ENCODE measurements around the gene CDHR1.
A peak's percentile ranks its signal among the peaks of the same experiment; 100 is the strongest.

Gene CDHR1

GRCh38 chr10:84230359-84230758, 36.0 kb downstream of the CDHR1 start:
- no peak for DNase-seq (ENCODE audit: low read depth in 2 of 2)

DNA sequence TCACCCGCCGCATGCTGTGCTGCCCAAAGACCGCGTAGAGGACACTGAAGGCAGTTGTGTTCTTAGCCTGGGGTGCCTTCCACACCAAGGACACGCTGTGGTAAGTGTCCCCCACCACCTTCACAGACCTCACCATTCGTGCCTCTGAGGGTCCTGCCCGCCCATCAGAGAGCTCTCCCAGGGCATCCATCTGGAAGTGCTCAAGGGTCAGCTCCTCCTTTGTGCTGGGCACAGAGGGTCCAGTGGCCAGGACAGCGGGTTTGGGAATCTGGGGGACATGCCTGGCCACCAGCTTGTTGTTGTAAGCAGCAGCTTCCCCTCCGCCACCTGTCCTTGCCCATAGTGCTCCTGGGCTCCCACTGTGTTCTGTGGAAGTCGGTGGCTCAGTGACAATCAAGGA, 38.0 kb downstream of the CDHR1 start:
- no peak for DNase-seq (ENCODE audit: low read depth in 2 of 2)

DNA sequence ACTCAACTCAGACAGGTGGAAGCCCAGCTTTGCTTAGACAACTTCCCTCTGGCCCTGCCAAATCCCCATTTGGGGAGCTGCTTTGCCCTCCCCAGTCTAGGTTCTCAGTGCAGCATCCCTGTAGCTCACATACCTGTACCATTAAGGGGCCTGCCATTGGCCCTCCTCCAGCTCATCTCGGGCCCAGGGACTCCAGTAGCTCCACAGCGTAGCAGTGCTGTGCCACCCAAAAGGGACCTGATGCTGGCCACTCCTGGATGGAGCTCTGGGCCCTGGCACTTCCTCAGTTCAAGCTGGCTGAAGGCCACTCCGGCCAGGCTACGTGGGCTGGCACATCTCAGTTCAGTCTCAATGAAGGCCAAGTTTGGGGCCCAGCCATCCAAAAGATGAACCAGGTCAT, 39.6 kb downstream of the CDHR1 start:
- no peak for DNase-seq (ENCODE audit: low read depth in 2 of 2)

GRCh38 chr10:84234479-84234878, 40.1 kb downstream of the CDHR1 start:
- DNase-seq (ENCODE audit: low read depth in 2 of 2), result no peak

DNA sequence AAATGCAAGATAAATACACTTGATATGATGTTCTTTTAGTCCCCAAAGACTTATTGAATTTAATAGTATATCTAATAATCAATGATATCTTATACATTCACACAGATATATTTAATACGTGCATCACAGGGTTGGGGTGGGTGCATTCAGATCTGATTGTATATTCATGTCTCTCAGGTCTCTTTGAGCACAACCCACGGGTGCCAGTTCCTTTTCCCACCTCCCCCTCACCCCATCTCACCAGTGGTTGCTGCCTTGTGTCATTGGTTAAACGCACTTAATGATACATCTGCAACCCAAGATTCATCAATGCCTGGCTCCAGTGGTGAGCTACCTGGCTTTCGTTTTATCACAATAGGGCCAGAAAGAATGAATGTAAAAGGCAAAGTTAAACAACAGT, 40.8 kb downstream of the CDHR1 start:
- DNase-seq (ENCODE audit: low read depth in 2 of 2), result no peak

- no peak for DNase-seq (ENCODE audit: low read depth in 2 of 2)
Measured at GRCh38 chr10:84236807-84237198, 42.5 kb downstream of the CDHR1 start.

GRCh38 chr10:84237199-84238051, 43.1 kb downstream of the CDHR1 start:
- DNase-seq (ENCODE audit: low read depth in 2 of 2), result no peak

DNA sequence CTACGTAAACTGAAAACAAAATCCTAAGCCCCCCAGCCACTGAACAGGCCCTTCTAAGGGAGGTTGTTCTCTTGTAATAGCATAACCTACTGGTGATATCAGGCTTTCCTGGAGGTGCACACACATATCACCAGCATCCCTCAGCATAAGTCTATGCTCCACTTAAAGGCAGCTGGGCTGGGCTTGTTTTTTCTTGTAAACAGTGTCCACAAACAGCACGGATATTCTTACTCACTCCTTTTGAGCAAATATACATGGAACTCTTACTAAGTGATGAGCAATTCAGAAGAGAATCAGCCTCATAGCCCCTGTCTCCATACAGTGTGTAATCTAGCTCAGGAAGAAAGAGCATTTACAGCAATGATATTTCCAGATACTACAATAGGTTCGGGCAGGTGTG, 44.6 kb downstream of the CDHR1 start:
- no peak for DNase-seq (ENCODE audit: low read depth in 2 of 2)

DNA sequence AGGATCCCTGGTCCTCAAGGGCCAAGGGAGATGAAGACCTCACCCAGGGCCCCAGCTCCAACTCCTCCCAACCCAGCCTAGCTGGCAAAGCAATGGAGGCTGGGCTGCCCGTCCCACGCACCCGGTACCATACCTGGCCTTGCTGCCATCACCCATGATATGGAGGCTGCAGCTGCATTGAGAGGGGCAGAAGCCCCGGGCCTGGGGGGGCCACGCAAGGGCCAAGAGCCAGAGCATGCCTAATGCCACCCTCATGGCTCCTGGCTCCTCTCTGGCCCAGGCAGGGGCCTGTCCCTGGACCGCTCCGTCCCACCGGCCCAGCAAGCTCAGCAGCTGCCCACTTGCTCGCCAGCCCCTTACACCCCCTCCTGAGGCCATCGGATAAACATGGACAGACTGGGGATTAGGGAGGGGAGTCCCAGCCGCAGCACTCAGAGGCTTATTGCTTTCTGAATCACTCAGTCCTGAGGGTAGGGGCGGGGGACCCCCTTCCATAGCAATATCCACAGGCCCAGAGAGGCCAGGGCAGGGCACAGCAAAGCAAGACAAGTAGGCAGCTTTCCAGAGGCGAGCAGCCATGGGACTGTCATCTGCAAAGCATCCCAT, 47.0 kb downstream of the CDHR1 start, which contains the start of gene LRIT1:
Gene LRIT1, minus strand, starts transcription at position 362 of the 606 bp plus-strand sequence. Its CDS starts 107 bp downstream, at position 255.
- DNase-seq (ENCODE audit: low read depth in 2 of 2), result no peak

- no peak for DNase-seq (ENCODE audit: low read depth in 2 of 2)
Measured at GRCh38 chr10:84243759-84244158, 49.4 kb downstream of the CDHR1 start.

- no peak for DNase-seq (ENCODE audit: low read depth in 2 of 2)
Measured at GRCh38 chr10:84244651-84245270, 50.4 kb downstream of the CDHR1 start, which contains the start of gene RGR. TSS of gene RGR (plus strand) at chr10:84245053. CDS start at chr10:84245091, 38 bp downstream.

- no peak for DNase-seq (ENCODE audit: low read depth in 2 of 2)
Measured at GRCh38 chr10:84247496-84247895, 53.2 kb downstream of the CDHR1 start.

GRCh38 chr10:84248794-84249193, 54.5 kb downstream of the CDHR1 start:
- no peak for DNase-seq (ENCODE audit: low read depth in 2 of 2)

DNA sequence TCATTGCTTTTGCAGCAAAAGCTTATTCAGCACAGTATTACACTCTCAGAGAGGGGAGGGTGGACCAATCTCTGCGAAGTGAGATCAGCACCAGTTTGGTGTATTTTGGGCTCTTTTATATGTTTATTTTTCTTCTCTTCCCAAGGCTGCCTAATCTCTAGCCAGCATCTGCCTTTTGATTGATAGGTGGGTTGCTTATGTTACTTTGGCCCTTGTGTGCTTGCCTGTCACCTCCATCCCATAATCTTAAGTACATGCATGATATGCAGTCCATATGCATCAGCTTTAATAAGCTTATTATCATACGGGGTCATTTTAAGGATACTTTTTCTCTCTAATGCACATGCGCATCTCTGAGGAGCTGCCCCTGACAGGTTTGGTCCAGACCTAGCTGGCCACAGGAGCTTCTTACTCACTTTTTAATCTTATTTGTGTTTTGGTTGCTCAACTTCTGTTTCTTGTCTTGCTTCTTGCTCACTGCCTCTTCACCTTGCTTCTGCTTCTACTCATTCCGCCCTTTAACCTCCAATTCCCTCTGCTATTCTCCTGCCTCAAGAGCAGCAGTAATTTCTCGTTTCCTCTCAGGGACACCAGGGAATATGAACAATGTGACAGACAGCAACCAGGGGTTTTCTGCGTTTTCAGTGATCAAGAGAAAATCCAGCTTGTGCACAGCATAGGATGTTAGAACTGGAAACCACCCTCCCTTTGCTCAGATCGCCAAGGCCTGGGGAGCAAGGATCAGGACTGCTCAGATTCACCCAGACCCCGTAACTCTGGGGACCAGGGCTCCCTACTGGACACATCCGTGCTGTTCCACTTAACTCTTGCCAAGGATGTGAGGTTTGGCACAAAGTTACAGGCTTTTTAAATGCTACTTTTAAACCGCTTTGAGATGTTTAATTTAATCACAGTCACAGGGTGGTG, 60.5 kb downstream of the CDHR1 start:
- DNase-seq (ENCODE audit: low read depth in 2 of 2), result no peak

DNA sequence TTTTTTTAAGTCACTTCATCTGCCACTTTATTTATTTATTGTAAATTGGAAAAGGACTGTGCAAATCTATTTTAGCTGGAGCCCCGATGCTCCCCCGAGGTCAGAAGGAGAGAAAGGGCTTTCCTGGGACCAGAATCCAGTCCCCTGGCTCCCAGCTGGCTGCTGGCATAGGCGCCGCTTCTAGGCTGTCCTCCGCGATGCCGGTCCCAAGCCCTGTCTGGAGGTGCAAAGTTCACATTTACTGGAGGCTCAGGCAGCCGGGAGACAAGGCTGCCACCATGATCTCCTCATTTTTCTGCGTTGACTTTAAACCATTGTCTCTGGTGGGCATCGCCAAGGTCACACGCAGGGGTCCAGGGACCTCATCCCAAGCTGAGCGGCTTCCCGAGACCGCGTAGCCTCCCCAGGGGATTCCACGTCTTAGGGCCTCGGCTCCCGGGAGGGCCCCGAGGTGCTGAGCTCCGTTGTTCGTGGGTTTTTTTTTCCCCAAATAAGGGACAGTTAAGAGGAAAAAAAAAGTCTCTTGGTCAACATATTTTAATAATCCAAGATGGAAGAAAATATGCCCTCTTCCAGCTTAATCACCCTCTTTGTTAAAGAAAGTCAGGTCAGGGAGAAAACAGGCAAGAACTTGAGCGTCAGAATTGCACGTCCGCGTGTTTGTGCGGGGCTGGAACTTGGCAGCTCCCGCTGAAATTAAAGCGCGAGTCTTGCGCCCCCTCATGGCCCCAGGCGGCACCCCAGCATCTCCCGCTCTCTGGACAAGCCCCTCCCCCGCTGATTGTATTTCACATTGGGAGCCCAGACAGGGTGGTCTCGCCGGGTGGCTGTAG, 62.4 kb downstream of the CDHR1 start:
- DNase-seq (ENCODE audit: low read depth in 2 of 2), result peak; percentile 28 to 29

DNA sequence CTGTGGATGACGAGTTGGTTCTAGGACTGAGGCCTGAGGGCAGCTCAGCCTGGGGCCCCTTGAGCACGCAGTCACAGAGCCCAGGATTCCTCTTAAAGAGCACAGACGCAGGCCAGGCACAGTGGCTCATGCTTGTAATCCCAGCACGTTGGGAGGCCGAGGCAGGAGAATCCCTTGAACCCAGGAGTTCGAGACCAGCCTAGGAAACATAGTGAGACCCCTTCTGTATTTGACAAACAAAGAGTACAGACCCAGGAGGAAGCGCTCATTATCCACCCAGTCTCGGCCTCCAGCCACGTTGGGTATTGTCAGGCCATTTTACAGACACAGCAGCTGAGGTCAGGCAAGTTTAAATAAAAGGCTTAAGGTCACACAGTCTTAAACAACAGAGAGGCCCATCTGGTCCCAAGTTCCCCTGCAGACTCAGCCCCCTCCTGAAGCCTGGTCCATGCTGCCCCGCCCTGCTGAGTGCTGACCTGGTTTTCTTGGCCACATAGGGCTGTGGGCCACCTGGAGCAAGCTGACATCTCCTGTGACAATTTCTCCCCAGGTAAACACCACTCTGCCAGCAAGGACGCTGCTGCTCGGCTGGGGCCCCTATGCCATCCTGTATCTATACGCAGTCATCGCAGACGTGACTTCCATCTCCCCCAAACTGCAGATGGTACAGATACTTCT, 63.1 kb downstream of the CDHR1 start:
- no peak for DNase-seq (ENCODE audit: low read depth in 2 of 2)

DNA sequence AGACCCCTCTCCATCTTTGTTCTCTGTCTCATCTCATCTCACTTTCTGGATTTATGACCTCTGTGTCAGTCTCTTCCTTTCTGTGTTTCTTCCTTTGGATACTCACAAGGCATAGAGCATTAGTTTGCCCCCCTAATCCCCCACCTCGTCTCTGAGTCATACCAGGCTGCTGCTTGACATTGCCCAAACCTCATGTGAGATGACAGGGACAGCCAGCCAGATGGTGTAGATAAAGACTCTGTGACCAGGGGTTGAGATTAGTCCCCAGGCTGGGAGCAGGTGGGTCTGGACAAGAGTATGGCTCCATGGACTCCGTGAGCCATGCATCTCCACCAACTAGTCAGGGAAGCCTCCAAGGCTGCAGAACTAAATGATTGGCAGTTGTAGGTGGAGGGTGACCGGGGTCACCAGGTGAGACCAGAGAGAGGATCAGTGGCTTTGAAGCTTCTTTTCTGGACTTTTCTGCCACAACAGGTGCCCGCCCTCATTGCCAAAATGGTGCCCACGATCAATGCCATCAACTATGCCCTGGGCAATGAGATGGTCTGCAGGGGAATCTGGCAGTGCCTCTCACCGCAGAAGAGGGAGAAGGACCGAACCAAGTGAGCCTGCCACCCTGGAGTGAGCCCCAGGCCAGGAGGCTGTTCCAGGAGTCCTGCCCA, 63.8 kb downstream of the CDHR1 start:
- DNase-seq (ENCODE audit: low read depth in 2 of 2), result no peak

GRCh38 chr10:84261236-84261915, 67.0 kb downstream of the CDHR1 start:
- no peak for DNase-seq (ENCODE audit: low read depth in 2 of 2)

Data from stimulated activated CD4-positive, alpha-beta T cell treated with anti-CD3 and anti-CD28 coated beads, Interleukin-1b, Interleukin-23, amount 100 ng/mL, for 4 hours (primary cell).